HUES64 (cell line): ENCODE data around the gene CCDC124.

Experiments used
- H3K27ac ChIP-seq: 2 replicates; pipeline ENCODE4 v1.7.0; 2013; ENCODE audit warnings: low read depth, low read length, inconsistent platforms
- H3K27me3 ChIP-seq: 2 replicates; pipeline ENCODE4 v1.6.1; 2013; ENCODE audit warnings: mild to moderate bottlenecking, low read length; ENCODE audit not compliant: insufficient read depth
- H3K36me3 ChIP-seq: 2 replicates; pipeline ENCODE4 v1.6.1; 2013; ENCODE audit warnings: mild to moderate bottlenecking, low read length; ENCODE audit not compliant: insufficient read depth
- H3K4me1 ChIP-seq: 2 replicates; pipeline ENCODE4 v1.6.1; 2013; ENCODE audit warnings: mild to moderate bottlenecking, low read length, moderate library complexity; ENCODE audit not compliant: insufficient read depth
- H3K4me3 ChIP-seq: 2 replicates; pipeline ENCODE4 v1.5.1; 2013; ENCODE audit warnings: mild to moderate bottlenecking, low read length, moderate library complexity
- H3K9ac ChIP-seq: 2 replicates; pipeline ENCODE4 v1.6.1; 2013; ENCODE audit warnings: mild to moderate bottlenecking, low read depth, low read length
- H3K9me3 ChIP-seq: 2 replicates; pipeline ENCODE4 v1.6.1; 2013; ENCODE audit warnings: low read depth, low read length; ENCODE audit not compliant: insufficient read depth
- WGBS: fragments of 150-250, 120-280 bp; methylation state at CpG from one replicate; pipeline ENCODE4 v1.1.7; 2013; ENCODE audit warnings: missing lambda C conversion rate; 5-methylcytosine and 5-hydroxymethylcytosine counted together

CCDC124 gene

GRCh38 chr19:17937371-17937900 is 4.6 kb downstream of the CCDC124 start:
- H3K4me1 ChIP-seq = no peaks in the 10 kb centered on the region
- no peak overlapping the region for H3K27ac ChIP-seq
- H3K9ac ChIP-seq = no peak overlapping the region
- no peaks in the 10 kb centered on the region for H3K9me3 ChIP-seq
- 95% methylated on average over 9 of the region's 9 CpGs for WGBS
- peaks cover 22% of the 10 kb centered on the region for H3K36me3 ChIP-seq
- no peak overlapping the region for H3K4me3 ChIP-seq
- H3K27me3 ChIP-seq = no peaks in the 10 kb centered on the region

- H3K4me3 ChIP-seq = no peak overlapping the region
- 62% methylated on average over 5 of the region's 7 CpGs for WGBS
- H3K4me1 ChIP-seq = no peaks in the 10 kb centered on the region
- H3K9me3 ChIP-seq = no peaks in the 10 kb centered on the region
- no peak overlapping the region for H3K27ac ChIP-seq
- peaks cover 25% of the 10 kb centered on the region for H3K36me3 ChIP-seq
- no peak overlapping the region for H3K9ac ChIP-seq
- no peaks in the 10 kb centered on the region for H3K27me3 ChIP-seq
These were observed 5.5 kb downstream of the CCDC124 start for GRCh38 chr19:17938092-17938845.

DNA sequence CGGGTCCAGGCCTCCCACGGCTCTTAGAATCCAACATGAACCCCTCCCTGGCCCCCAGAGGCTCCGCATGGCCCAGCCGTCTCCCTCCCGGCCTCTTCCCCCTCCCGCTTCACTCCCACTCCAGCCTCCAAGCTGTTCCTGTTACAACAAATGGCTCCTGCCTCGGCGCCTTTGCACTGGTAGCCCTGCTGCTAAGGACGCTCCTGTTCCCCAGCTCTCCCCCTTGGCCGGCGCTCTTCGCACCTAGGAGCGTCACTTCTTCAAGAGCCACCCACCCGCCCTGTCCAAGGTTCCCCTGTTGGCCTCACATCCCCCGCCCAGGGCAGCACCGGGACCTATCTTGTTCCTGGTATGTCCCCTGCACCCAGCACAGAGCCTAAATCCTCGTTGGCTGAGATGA is 9.4 kb downstream of the CCDC124 start:
- Histone ChIP-seq H3K4me3 (no peak overlapping the region), H3K36me3 (peaks cover 26% of the 10 kb centered on the region), H3K27me3 (no peaks in the 10 kb centered on the region), H3K4me1 (0 out of 2 replicates have a peak, but pooled peaks cover 3% of the 10 kb centered on the region), H3K9me3 (no peaks in the 10 kb centered on the region), H3K9ac (no peak overlapping the region), H3K27ac (no peak overlapping the region)
- WGBS = 94% methylated on average over 17 of the region's 17 CpGs

- H3K27ac ChIP-seq = no peak overlapping the region
- H3K9ac ChIP-seq = no peak overlapping the region
- 94% methylated on average over 41 of the region's 41 CpGs for WGBS
These were observed 9.9 kb downstream of the CCDC124 start for GRCh38 chr19:17942582-17943273.

GRCh38 chr19:17943274-17944221 is 10.7 kb downstream of the CCDC124 start:
- Histone ChIP-seq H3K9ac (no peak overlapping the region), H3K27me3 (peaks cover under 1% of the 10 kb centered on the region; the same call in 1 of the 2 replicates), H3K27ac (no peak overlapping the region), H3K4me3 (no peak overlapping the region), H3K4me1 (0 out of 2 replicates have a peak, but pooled peaks cover 4% of the 10 kb centered on the region), H3K36me3 (peaks cover 21% of the 10 kb centered on the region), H3K9me3 (no peaks in the 10 kb centered on the region)
- WGBS = 92% methylated on average over 57 of the region's 57 CpGs

More at GRCh38 chr19:17942582-17943273, 9.9 kb downstream of the CCDC124 start:
- H3K4me3 ChIP-seq = no peak overlapping the region
- H3K9me3 ChIP-seq = no peaks in the 10 kb centered on the region
- H3K4me1 ChIP-seq = 0 out of 2 replicates have a peak, but pooled peaks cover 4% of the 10 kb centered on the region
- peaks cover 23% of the 10 kb centered on the region for H3K36me3 ChIP-seq
- H3K27me3 ChIP-seq = no peaks in the 10 kb centered on the region

DNA sequence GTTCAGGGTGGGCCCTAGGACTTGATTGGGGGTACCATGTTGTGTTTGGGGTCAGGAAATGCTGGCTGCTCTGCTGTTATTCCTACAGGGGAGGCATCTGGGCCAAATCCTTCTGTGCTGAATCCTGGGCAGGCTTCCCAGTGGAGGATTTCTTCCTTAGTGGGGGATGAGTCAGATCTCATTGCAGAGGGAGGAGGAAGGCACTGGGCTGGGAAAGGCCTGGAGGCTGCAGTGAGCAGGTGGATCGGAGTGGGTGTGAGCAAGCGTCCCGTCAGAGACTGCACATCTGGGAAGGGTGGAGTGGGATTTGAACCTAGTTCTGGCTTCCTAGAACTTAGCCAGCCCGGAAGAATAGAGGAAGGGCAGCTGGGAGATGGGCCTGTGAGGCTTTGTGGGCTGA is 11.5 kb downstream of the CCDC124 start:
- no peaks in the 10 kb centered on the region for H3K9me3 ChIP-seq
- H3K9ac ChIP-seq = no peak overlapping the region
- 93% methylated on average over 4 of the region's 4 CpGs for WGBS
- peaks cover 18% of the 10 kb centered on the region for H3K36me3 ChIP-seq
- peaks cover 8% of the 10 kb centered on the region for H3K27me3 ChIP-seq
- no peak overlapping the region for H3K27ac ChIP-seq
- peaks cover 4% of the 10 kb centered on the region; the same call in 1 of the 2 replicates for H3K4me1 ChIP-seq
- H3K4me3 ChIP-seq = no peak overlapping the region

DNA sequence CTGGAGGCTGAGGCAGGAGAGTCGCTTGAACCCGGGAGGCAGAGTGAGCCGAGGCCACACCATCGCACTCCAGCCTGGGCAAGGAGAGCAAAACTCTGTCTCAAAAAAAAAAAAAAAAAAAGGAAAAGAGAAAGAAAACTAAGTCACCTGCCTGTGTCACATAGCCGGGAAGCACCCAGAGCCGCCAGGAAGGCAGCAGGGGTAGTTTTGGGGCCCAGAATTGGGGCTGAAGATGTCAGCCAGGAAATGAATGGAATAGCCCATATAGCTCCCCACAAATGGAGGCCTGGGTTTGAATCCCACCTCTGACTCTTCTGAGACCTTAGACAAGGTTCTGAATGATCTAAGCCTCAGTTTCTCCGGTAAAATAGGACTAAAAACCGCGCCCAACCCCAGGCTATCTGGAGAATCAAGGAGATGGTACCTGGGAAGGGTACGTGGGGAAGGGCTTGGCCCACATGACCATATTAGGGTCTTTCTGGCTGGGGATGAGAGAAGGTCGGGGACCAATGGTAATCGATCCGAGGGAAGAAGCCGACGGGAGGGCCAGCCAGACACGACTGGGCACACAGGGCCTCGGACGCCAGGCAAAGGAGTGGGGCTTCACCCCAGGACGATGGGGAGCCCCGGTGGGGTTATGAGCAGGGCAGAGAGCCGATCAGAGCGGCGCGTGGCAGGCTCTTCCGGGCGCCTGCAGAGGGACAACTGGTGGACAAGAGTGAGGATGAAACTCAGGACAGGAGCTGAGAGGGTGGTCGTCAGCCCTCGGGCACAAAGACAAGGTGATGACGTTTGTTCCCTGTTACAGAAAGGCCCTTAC is 14.4 kb downstream of the CCDC124 start:
- H3K9me3 ChIP-seq = no peaks in the 10 kb centered on the region
- H3K9ac ChIP-seq = peak overlapping the region; percentile 66
- H3K4me3 ChIP-seq = peak overlapping the region; percentile 59
- 21% methylated on average over 29 of the region's 29 CpGs for WGBS
- peak overlapping the region; percentile 85; the same call in 1 of the 2 replicates for H3K27ac ChIP-seq
- peaks cover 10% of the 10 kb centered on the region; the same call in 1 of the 2 replicates for H3K36me3 ChIP-seq
- H3K4me1 ChIP-seq = peaks cover 13% of the 10 kb centered on the region; the same call in 1 of the 2 replicates
- H3K27me3 ChIP-seq = peaks cover 37% of the 10 kb centered on the region

DNA sequence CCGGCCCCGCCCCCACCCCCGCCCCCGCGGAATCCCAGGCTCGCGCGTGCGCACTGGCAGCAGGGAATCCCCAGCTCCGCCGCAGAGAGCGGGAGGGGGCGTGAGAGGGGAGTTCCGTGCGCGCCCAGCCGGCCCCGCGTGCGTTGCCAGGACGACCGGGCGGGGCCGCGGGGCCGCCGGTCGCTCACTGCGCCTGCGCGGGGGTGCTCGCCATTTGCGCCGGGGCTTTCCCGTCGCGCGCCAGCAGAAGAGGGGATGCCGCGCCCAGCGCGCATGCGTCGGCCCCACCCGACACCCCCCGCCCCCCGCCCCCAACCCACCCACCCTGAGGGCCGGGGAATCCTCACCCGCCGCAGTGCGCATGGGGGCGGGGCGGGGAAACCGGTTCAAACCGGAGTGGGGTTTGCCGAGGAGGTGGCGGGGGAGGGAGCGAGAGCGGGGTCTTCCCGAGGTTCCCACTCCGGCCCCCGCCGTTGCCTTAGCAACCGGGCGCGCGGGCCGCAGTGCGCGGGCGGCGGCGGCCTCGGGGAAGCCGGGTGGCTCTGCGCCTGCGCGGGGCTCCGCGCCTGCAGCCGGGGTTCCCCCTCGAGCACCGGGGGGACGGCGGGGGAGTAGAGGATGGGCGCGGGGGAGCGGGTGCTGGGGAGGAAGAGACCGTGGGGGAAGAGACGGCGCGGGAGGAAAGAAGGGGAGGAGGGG is 15.1 kb downstream of the CCDC124 start:
- Histone ChIP-seq H3K9ac (no peak overlapping the region), H3K36me3 (peaks cover 7% of the 10 kb centered on the region; the same call in 1 of the 2 replicates), H3K4me3 (peak overlapping the region; percentile 68), H3K27me3 (peaks cover 45% of the 10 kb centered on the region), H3K4me1 (peaks cover 13% of the 10 kb centered on the region; the same call in 1 of the 2 replicates), H3K27ac (peak overlapping the region; percentile 49; the same call in 1 of the 2 replicates), H3K9me3 (no peaks in the 10 kb centered on the region)
- WGBS = under 1% methylated on average over 72 of the region's 92 CpGs

DNA sequence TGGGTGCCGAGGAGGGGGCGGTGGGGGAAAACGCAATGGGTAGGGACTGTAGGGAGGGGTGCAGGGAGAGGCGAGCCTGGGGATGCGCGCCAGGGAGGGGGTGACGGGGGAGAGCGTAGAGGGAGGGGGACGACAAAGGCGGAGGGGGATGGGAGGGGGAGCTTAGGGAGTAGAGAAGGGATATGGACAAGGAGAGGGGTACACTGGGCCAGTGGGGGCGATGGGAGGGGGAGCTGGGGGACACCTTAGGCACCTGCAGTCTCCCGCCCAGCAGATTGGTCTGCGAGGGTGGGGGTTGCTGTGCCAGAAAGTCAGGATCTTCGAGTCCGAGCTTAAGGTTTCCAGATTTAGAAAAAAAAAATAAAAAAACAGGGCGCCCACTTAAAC is 15.7 kb downstream of the CCDC124 start:
- H3K4me1 ChIP-seq = peaks cover 13% of the 10 kb centered on the region; the same call in 1 of the 2 replicates
- H3K9ac ChIP-seq = no peak overlapping the region
- 3% methylated on average over 16 of the region's 16 CpGs for WGBS
- H3K27ac ChIP-seq = no peak overlapping the region; the same call in 1 of the 2 replicates
- H3K9me3 ChIP-seq = no peaks in the 10 kb centered on the region
- peaks cover 7% of the 10 kb centered on the region; the same call in 1 of the 2 replicates for H3K36me3 ChIP-seq
- H3K27me3 ChIP-seq = peaks cover 50% of the 10 kb centered on the region
- peak overlapping the region; percentile 68 for H3K4me3 ChIP-seq
